Sigmoid colon (tissue), 7 donors: ENCODE measurements around the gene SETBP1. TPM values are rescaled to one million over a fixed set of nuclear protein-coding genes. Genes with fewer than 3 reads are reported as not detected.

Source experiments
- DNase-seq: peaks from one replicate; pipeline ENCODE4 v3.0.0-alpha.2; 2019
- H3K27ac ChIP-seq, 4 donors: fragments of 200-600 bp; sonication (generic); one replicate each; pipeline ENCODE4 v1.5.1; 2016 to 2019; ENCODE audit warnings: mild to moderate bottlenecking in 1 of 4
- H3K27me3 ChIP-seq, 3 donors: fragments of 200-600 bp; sonication (generic); one replicate each; pipeline ENCODE4 v1.5.1; 2019; ENCODE audit warnings: mild to moderate bottlenecking in 1 of 3
- H3K36me3 ChIP-seq, 4 donors: fragments of 200-600 bp; sonication (generic); one replicate each; pipeline ENCODE4 v1.5.1; 2016 to 2019
- H3K4me1 ChIP-seq, 4 donors: fragments of 200-600 bp; sonication (generic); one replicate each; pipeline ENCODE4 v1.5.1; 2017 to 2019
- H3K4me3 ChIP-seq, 4 donors: fragments of 200-600 bp; sonication (generic); one replicate each; pipeline ENCODE4 v1.5.1; 2017 to 2019; ENCODE audit warnings: mild to moderate bottlenecking in 2 of 4, moderate library complexity in 1 of 4
- H3K9me3 ChIP-seq, 4 donors: fragments of 200-600 bp in 3 of 4; sonication (generic) in 3 of 4; one replicate each; pipeline versions ENCODE4 v1.5.1 to v1.6.1; 2013 to 2019
- EP300 ChIP-seq, 4 donors: sonication (generic); formaldehyde crosslinking; IDR thresholded peaks; one replicate each; pipeline ENCODE4 v1.6.1; 2017; ENCODE audit warnings: antibody characterized with exemption in 4 of 4
- POLR2A ChIP-seq, 2 donors: fragments of 450-650 bp; IDR thresholded peaks; one replicate each; pipeline ENCODE4 v1.6.1; 2016; ENCODE audit warnings: antibody characterized with exemption in 2 of 2, mild to moderate bottlenecking in 2 of 2, moderate library complexity in 2 of 2
- POLR2AphosphoS5 ChIP-seq, 4 donors: sonication (generic); formaldehyde crosslinking; IDR thresholded peaks; one replicate each; pipeline ENCODE4 v1.6.1; 2017; ENCODE audit warnings: antibody characterized with exemption in 4 of 4
- WGBS, 2 donors: extraction: QIAGEN DNeasy Blood & Tissue Kit; methylation state at CpG; one replicate each; pipeline ENCODE4 v1.1.7; 2013; 5-methylcytosine and 5-hydroxymethylcytosine counted together
- intact Hi-C: fragments of 100-400 bp; cut with DNase I; formaldehyde crosslinking; loops from one replicate; pipeline ENCODE4 v1.15.1; 2023
- polyA plus RNA-seq, 3 donors: library from polyadenylated mRNA; stranded (reverse); fragments of 200-250 nt; gene quantifications; one replicate each; pipeline ENCODE4 v1.2.3, GENCODE V29; 2013
- total RNA-seq, 4 donors: library from RNA; depleted of rRNA; stranded (reverse); fragments of >200 nt; gene quantifications; one replicate each; pipeline ENCODE4 v1.1.0, GENCODE V29; 2016
- TF ChIP-seq, protein P1 (sequence below), 4 experiments: fragments of 450-650 bp in 3 of 4; fragments of 200-600 bp in 1 of 4; IDR thresholded peaks; one replicate each; pipeline ENCODE4 v1.5.1; 2016 to 2019; ENCODE audit warnings: antibody characterized with exemption in 4 of 4, mild to moderate bottlenecking in 3 of 4, moderate library complexity in 2 of 4
- donor health status: healthy with polysubstance abuse.
- donor health status: Bipolar disorder and iron deficiency.
- donor health status: healthy.

Gene SETBP1
- total and polyA plus RNA-seq, 7 donors = 0.69 to 100 (median 67.9) TPM

GRCh38 chr18:45040879-45041278, 360.2 kb downstream of the SETBP1 start:
- TF ChIP-seq POLR2AphosphoS5 (IDR thresholded peaks at IDR 0.05) (no peak), POLR2A (IDR thresholded peaks at IDR 0.05) (no peak), EP300 (IDR thresholded peaks at IDR 0.05) (no peak)
- TF ChIP-seq, protein P1, sequence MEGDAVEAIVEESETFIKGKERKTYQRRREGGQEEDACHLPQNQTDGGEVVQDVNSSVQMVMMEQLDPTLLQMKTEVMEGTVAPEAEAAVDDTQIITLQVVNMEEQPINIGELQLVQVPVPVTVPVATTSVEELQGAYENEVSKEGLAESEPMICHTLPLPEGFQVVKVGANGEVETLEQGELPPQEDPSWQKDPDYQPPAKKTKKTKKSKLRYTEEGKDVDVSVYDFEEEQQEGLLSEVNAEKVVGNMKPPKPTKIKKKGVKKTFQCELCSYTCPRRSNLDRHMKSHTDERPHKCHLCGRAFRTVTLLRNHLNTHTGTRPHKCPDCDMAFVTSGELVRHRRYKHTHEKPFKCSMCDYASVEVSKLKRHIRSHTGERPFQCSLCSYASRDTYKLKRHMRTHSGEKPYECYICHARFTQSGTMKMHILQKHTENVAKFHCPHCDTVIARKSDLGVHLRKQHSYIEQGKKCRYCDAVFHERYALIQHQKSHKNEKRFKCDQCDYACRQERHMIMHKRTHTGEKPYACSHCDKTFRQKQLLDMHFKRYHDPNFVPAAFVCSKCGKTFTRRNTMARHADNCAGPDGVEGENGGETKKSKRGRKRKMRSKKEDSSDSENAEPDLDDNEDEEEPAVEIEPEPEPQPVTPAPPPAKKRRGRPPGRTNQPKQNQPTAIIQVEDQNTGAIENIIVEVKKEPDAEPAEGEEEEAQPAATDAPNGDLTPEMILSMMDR (IDR thresholded peaks at IDR 0.05) = no peak
- DNase-seq = no peak
- Histone ChIP-seq H3K4me1 (no peaks in the 10 kb centered on the region), H3K36me3 (peaks cover 0 to 20% (median 0%) of the 10 kb centered on the region in 4 donors), H3K27ac (no peak overlapping the region), H3K9me3 (no peaks in the 10 kb centered on the region), H3K27me3 (no peaks in the 10 kb centered on the region), H3K4me3 (no peak overlapping the region)
- WGBS, 2 donors = 92 to 96% methylated on average over 1 of the region's 1 CpG
- intact Hi-C loops = no loop called here

DNA sequence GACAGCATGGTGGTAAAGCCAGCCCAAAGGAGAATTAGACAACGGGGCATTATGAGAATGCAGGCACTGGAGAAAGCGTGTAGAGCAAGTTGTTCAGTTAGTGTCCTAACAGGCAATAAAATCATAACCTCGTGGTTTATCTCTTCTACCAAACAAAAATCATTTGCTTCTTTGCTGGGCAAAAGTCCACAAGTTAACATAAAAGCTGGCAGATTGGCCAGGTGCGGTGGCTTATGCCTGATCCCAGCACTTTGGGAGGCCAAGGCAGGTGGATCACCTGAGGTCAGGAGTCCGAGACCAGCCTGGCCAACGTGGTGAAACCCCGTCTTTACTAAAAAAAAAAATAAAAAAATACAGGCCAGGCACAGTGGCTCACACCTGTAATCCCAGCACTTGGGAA, 364.1 kb downstream of the SETBP1 start:
- DNase-seq = no peak

DNA sequence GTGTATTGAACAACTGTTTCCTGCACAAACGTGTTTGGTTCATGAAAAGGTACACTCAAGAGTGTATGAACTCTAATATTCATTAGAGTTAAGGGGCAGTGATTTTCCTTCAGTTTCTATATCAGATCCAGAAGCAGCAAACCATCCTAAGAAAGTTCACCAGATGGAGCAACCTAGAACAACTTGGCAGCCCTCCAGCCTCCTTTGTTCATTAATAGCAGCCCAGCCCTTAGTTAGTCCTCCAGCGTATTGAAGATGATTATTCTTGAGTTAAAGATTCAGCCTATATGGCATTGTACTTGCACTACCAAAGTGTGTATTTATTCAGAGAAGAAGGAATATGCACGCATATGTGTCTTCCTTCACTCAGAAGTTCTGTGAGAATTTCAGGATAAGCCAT, 365.5 kb downstream of the SETBP1 start:
- Histone ChIP-seq H3K9me3 (no peaks in the 10 kb centered on the region), H3K36me3 (no peaks in the 10 kb centered on the region), H3K27ac (no peak overlapping the region), H3K4me1 (peaks cover 0 to 22% (median 20%) of the 10 kb centered on the region in 4 donors), H3K4me3 (no peak overlapping the region), H3K27me3 (no peaks in the 10 kb centered on the region)
- 65 to 86% methylated on average over 3 of the region's 3 CpGs for WGBS, 2 donors
- TF ChIP-seq, protein P1 (IDR thresholded peaks at IDR 0.05) = no peak
- TF ChIP-seq POLR2A (IDR thresholded peaks at IDR 0.05) = no peak
- no peak for DNase-seq
- intact Hi-C loops = no loop called here

More for the DNA sequence above, 364.1 kb downstream of the SETBP1 start:
- Histone ChIP-seq H3K4me1 (peaks cover 0 to 7% (median 5%) of the 10 kb centered on the region in 4 donors), H3K27me3 (no peaks in the 10 kb centered on the region), H3K27ac (no peak overlapping the region), H3K9me3 (no peaks in the 10 kb centered on the region), H3K4me3 (no peak overlapping the region), H3K36me3 (peaks cover 0 to 4% (median 0%) of the 10 kb centered on the region in 4 donors)
- no peak for TF ChIP-seq POLR2AphosphoS5 (IDR thresholded peaks at IDR 0.05)
- TF ChIP-seq, protein P1 (IDR thresholded peaks at IDR 0.05) = no peak
- 17 to 76% methylated on average over 7 of the region's 7 CpGs for WGBS, 2 donors
- intact Hi-C loops = no loop called here

GRCh38 chr18:45046961-45047360, 366.3 kb downstream of the SETBP1 start:
- no peaks in the 10 kb centered on the region for H3K27me3 ChIP-seq
- TF ChIP-seq EP300 (IDR thresholded peaks at IDR 0.05) (no peak), POLR2A (IDR thresholded peaks at IDR 0.05) (no peak), POLR2AphosphoS5 (IDR thresholded peaks at IDR 0.05) (no peak)
- TF ChIP-seq, protein P1 (IDR thresholded peaks at IDR 0.05) = no peak
- H3K36me3 ChIP-seq = no peaks in the 10 kb centered on the region
- DNase-seq = no peak
- intact Hi-C loops = no loop called here
- peaks cover 0 to 25% (median 23%) of the 10 kb centered on the region in 4 donors for H3K4me1 ChIP-seq
- 95 to 97% methylated on average over 6 of the region's 6 CpGs for WGBS, 2 donors
- H3K4me3 ChIP-seq = no peak overlapping the region
- H3K9me3 ChIP-seq = no peaks in the 10 kb centered on the region
- H3K27ac ChIP-seq = no peak overlapping the region

- intact Hi-C loops = no loop called here
Observed at GRCh38 chr18:45049578-45050319, 369.1 kb downstream of the SETBP1 start.

More at GRCh38 chr18:45049578-45050319, 369.1 kb downstream of the SETBP1 start:
- WGBS, 2 donors = 88 to 95% methylated on average over 4 of the region's 4 CpGs
- H3K9me3 ChIP-seq = no peaks in the 10 kb centered on the region
- peaks cover 0 to 29% (median 25%) of the 10 kb centered on the region in 4 donors for H3K4me1 ChIP-seq
- H3K27me3 ChIP-seq = no peaks in the 10 kb centered on the region
- DNase-seq = no peak
- peak overlapping the region in 2 of 4 donors; percentile 47 to 49 for H3K27ac ChIP-seq
- H3K36me3 ChIP-seq = no peaks in the 10 kb centered on the region
- TF ChIP-seq POLR2AphosphoS5 (IDR thresholded peaks at IDR 0.05) = no peak
- no peak overlapping the region for H3K4me3 ChIP-seq
